OCI-LY3 (cell line): Measurements from ENCODE around the gene SLC9A8.

Experiments
- CTCF ChIP-seq: fragments of 200-600, 300-600 bp; sonication (generic); IDR thresholded peaks from 2 replicates; pipeline ENCODE4 v1.5.1; 2014; ENCODE audit warnings: antibody characterized with exemption, low read length, low read depth
- EZH2phosphoT487 ChIP-seq: fragments of 200-600 bp; shearing (Covaris generic); IDR thresholded peaks from 2 replicates; pipeline ENCODE4 v1.6.1; 2018; ENCODE audit warnings: antibody characterized with exemption, mixed run types, low read depth

- TF ChIP-seq CTCF (no peak), EZH2phosphoT487 (no peak)
Observed at GRCh38 chr20:49781676-49782075, 31.0 kb upstream of the SLC9A8 start.
